Heart left ventricle (tissue), 13 donors: ENCODE results near the gene CRIP3.

Experiments used
- CTCF ChIP-seq, 12 donors: fragments of 200-600 bp; sonication (generic) in 4 of 12; IDR thresholded peaks; one replicate each; pipeline versions ENCODE4 v1.5.0 to v1.8.0; 2018 to 2022; ENCODE audit warnings: antibody characterized with exemption in 12 of 12, mild to moderate bottlenecking in 5 of 12
- POLR2A ChIP-seq, 2 donors: fragments of 450-650 bp; IDR thresholded peaks; one replicate each; pipeline ENCODE4 v1.6.1; 2017; ENCODE audit warnings: antibody characterized with exemption in 2 of 2, mild to moderate bottlenecking in 2 of 2, moderate library complexity in 2 of 2
- donor health status: ischemic (EF 13 %, LVEDD 7.1; RV severe dilation, severe dysfunction).
- donor health status: DM: no; HTN: yes; CAD: no.
- donor health status: DM: no; HTN: no; CAD: no.
- donor health status: ischemic (EF 25% LVEDD 6.9; RV normal size, moderate dysfunction).
- donor health status: ischemic (EF 25% LVEDD 5.7; RV mildly dilated, moderate dysfunction).
- donor health status: ischemic (EF 35%, LVEDD 5.7; RV mildly dilated, moderate dysfunction).
- donor health status: nonischemic (EF 11% LVEDD 7.7; RV severe dilation, severe dysfunction).
- donor health status: DM: yes; HTN: yes; CAD: no.
- donor health status: PGD.
- donor health status: ischemic (EF 29% LVEDD 5.4; RV normal size, mild dysfunction).
- donor health status: nonischemic (EF 23%, LVEDD 6.1; RV moderate dilation, normal function).

GRCh38 chr6:43303751-43304331 lies 4.8 kb downstream of the CRIP3 start:
- no peak for TF ChIP-seq POLR2A (IDR thresholded peaks at IDR 0.05)
- no peak for TF ChIP-seq CTCF (IDR thresholded peaks at IDR 0.05)
